ENCODE measurements around the gene LEKR1.

DNA sequence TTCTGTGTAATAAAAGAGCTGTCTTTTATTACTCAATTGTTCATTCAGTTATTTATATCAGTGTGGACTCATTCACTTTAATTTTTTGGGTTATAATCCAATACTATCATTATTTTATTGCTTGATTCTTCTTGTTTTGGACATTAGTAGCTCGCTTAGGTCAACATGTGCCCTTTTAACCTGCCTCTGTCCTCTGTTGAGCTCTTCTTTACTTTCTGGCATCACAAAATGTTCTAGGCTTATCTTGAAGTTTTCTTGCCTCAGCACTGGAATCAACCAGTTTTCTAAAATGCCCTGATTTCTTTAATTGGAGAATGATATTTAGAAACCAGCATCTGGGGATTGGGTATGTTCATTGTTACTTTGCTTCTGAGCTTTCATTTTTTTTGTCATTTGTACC lies 82.2 kb downstream of the LEKR1 start:
- TF ChIP-seq, protein P1, sequence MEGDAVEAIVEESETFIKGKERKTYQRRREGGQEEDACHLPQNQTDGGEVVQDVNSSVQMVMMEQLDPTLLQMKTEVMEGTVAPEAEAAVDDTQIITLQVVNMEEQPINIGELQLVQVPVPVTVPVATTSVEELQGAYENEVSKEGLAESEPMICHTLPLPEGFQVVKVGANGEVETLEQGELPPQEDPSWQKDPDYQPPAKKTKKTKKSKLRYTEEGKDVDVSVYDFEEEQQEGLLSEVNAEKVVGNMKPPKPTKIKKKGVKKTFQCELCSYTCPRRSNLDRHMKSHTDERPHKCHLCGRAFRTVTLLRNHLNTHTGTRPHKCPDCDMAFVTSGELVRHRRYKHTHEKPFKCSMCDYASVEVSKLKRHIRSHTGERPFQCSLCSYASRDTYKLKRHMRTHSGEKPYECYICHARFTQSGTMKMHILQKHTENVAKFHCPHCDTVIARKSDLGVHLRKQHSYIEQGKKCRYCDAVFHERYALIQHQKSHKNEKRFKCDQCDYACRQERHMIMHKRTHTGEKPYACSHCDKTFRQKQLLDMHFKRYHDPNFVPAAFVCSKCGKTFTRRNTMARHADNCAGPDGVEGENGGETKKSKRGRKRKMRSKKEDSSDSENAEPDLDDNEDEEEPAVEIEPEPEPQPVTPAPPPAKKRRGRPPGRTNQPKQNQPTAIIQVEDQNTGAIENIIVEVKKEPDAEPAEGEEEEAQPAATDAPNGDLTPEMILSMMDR (IDR thresholded peaks at IDR 0.05), result no peak
- TF ChIP-seq EZH2 (IDR thresholded peaks at IDR 0.05; ENCODE audit: borderline replicate concordance, insufficient read depth, low read depth, low read length, poor library complexity, severe bottlenecking), result no peak
